Right lobe of liver (tissue), 6 donors: ENCODE results near the gene CCM2. TPM values are rescaled to one million over a fixed set of nuclear protein-coding genes. Genes with fewer than 3 reads are reported as not detected.

ENCODE experiments used
- ATAC-seq, 4 donors: fragments of 200-7000 bp; cut with Tn5 transposase; one replicate each; pipeline ENCODE4 v1.9.1; 2020; ENCODE audit warnings: mild to moderate bottlenecking in 4 of 4, moderate library complexity in 4 of 4
- DNase-seq, 3 donors: peaks; one replicate each; pipeline ENCODE4 v3.0.0-alpha.2; 2020
- H3K27ac ChIP-seq, 3 donors: fragments of 200-600 bp; one replicate each; pipeline ENCODE4 v1.8.0; 2022
- H3K27me3 ChIP-seq, 2 donors: fragments of 200-600 bp; one replicate each; pipeline ENCODE4 v1.8.0; 2022
- H3K36me3 ChIP-seq, 4 donors: fragments of 200-600 bp; sonication (generic) in 1 of 4; one replicate each; pipeline versions ENCODE4 v1.5.1 to v1.8.0; 2017 to 2022; ENCODE audit warnings: control low read depth in 1 of 4
- H3K4me1 ChIP-seq, 4 donors: fragments of 200-600 bp; sonication (generic) in 1 of 4; one replicate each; pipeline versions ENCODE4 v1.5.1 to v1.8.0; 2017 to 2022; ENCODE audit warnings: control low read depth in 1 of 4
- H3K4me3 ChIP-seq, 3 donors: fragments of 200-600 bp; one replicate each; pipeline ENCODE4 v1.8.0; 2022
- H3K9me3 ChIP-seq, 4 donors: fragments of 200-600 bp; sonication (generic) in 1 of 4; one replicate each; pipeline versions ENCODE4 v1.5.1 to v1.8.0; 2017 to 2022; ENCODE audit warnings: control low read depth in 1 of 4
- CTCF ChIP-seq, 4 donors: fragments of 200-600 bp in 3 of 4; fragments of 450-650 bp in 1 of 4; IDR thresholded peaks; one replicate each; pipeline versions ENCODE4 v1.5.1 to v1.8.0; 2016 to 2022; ENCODE audit warnings: antibody characterized with exemption in 4 of 4, mild to moderate bottlenecking in 2 of 4
- POLR2A ChIP-seq: fragments of 450-650 bp; IDR thresholded peaks from one replicate; pipeline ENCODE4 v1.6.1; 2017; ENCODE audit warnings: antibody characterized with exemption, mild to moderate bottlenecking
- WGBS: methylation state at CpG from one replicate; pipeline ENCODE4 v1.1.6; 2018; ENCODE audit warnings: low coverage, low lambda C conversion rate; ENCODE audit not compliant: insufficient coverage; ENCODE audit errors: missing lambda C conversion rate; 5-methylcytosine and 5-hydroxymethylcytosine counted together
- intact Hi-C, 2 donors: fragments of 100-400 bp; cut with DNase I; formaldehyde crosslinking; loops; one replicate each; pipeline versions ENCODE4 v1.11.2 to v1.14.1; 2022
- total RNA-seq, 6 experiments: library from RNA; depleted of rRNA in 2 of 6; stranded (reverse); fragments of >200 nt in 2 of 6; fragmentation: NEBNext Ultra II Directional in 3 of 6; extraction: Animal tissue kit (Norgen Biotek cat#: 25700) in 3 of 6; gene quantifications; one replicate each; pipeline versions ENCODE4 v1.1.0 to v1.2.4, GENCODE V29; 2016 to 2023
- donor health status: DM: no; HTN: yes; CAD: no.
- donor health status: DM: no; HTN: no; CAD: no.
- donor health status: DM: no; HTN: no; CAD: no.
- donor health status: DM: no; HTN: yes; CAD: no.
- donor health status: DM: no; HTN: yes; CAD: no.

The CCM2 gene
- total RNA-seq, 6 experiments from 2014 or later = 29.4 to 70.7 (median 37.9) TPM

- intact Hi-C loops = no loop called here
- H3K36me3 ChIP-seq = no peaks in the 10 kb centered on the region
- TF ChIP-seq POLR2A (no peak), CTCF (IDR thresholded peaks at IDR 0.05) (no peak)
- DNase-seq (no peak), ATAC-seq (no peak)
- H3K4me1 ChIP-seq = peaks cover 0 to 6% (median 0%) of the 10 kb centered on the region in 4 donors
- H3K27ac ChIP-seq = no peak overlapping the region
- H3K4me3 ChIP-seq = peak overlapping the region in 1 of 3 donors; percentile 25
- no peaks in the 10 kb centered on the region for H3K9me3 ChIP-seq
- peaks cover 0 to 9% of the 10 kb centered on the region in 2 donors for H3K27me3 ChIP-seq
- WGBS = 15% methylated on average over 9 of the region's 29 CpGs
These were observed 88.2 kb downstream of the CCM2 start for GRCh38 chr7:45088146-45088701.

- WGBS = 0% methylated on average over 7 of the region's 50 CpGs
- DNase-seq (no peak), ATAC-seq (peak; percentile 17 to 55 (median 26))
- TF ChIP-seq CTCF (IDR thresholded peaks at IDR 0.05) (no peak), POLR2A (no peak)
- intact Hi-C loops = no loop called here
- Histone ChIP-seq H3K4me3 (peak within 1 kb of the TSS; percentile 21 to 29 (median 25)), H3K9me3 (no peaks in the 10 kb centered on the region), H3K27ac (no peak within 1 kb of the TSS), H3K4me1 (peaks cover 0 to 6% (median 0%) of the 10 kb centered on the region in 4 donors), H3K36me3 (no peaks in the 10 kb centered on the region), H3K27me3 (peaks cover 0 to 9% of the 10 kb centered on the region in 2 donors)
These were observed 88.9 kb downstream of the CCM2 start, which contains the start of gene NACAD for GRCh38 chr7:45088821-45089340. TSS of gene NACAD (minus strand) at chr7:45088969. CDS start at chr7:45088894, 75 bp downstream.

GRCh38 chr7:45089341-45089891, 89.4 kb downstream of the CCM2 start:
- Histone ChIP-seq H3K4me3 (peak overlapping the region; percentile 21 to 29 (median 25)), H3K4me1 (peaks cover 0 to 6% (median 0%) of the 10 kb centered on the region in 4 donors), H3K27me3 (peaks cover 0 to 9% of the 10 kb centered on the region in 2 donors), H3K27ac (no peak overlapping the region), H3K9me3 (no peaks in the 10 kb centered on the region), H3K36me3 (no peaks in the 10 kb centered on the region)
- no peak for TF ChIP-seq CTCF (IDR thresholded peaks at IDR 0.05)
- TF ChIP-seq POLR2A = no peak
- peak in 3 of 4 donors; percentile 5 to 20 (median 17) for ATAC-seq
- no peak for DNase-seq
- intact Hi-C loops = no loop called here
- 9% methylated on average over 4 of the region's 22 CpGs for WGBS

- no peak for ATAC-seq
- H3K27me3 ChIP-seq = peaks cover 0 to 9% of the 10 kb centered on the region in 2 donors
- intact Hi-C loops = no loop called here
- no peaks in the 10 kb centered on the region for H3K9me3 ChIP-seq
- H3K36me3 ChIP-seq = no peaks in the 10 kb centered on the region
- 55% methylated on average over 4 of the region's 7 CpGs for WGBS
- TF ChIP-seq POLR2A (no peak), CTCF (IDR thresholded peaks at IDR 0.05) (no peak)
- DNase-seq = no peak
- no peak overlapping the region for H3K27ac ChIP-seq
- H3K4me3 ChIP-seq = no peak overlapping the region
- H3K4me1 ChIP-seq = peaks cover 0 to 6% (median 0%) of the 10 kb centered on the region in 4 donors
These were observed 92.3 kb downstream of the CCM2 start for GRCh38 chr7:45092100-45092930.
